A549 (cell line): Measurements from ENCODE around the gene ITPR3. TPM values are rescaled to one million over a fixed set of nuclear protein-coding genes. Genes with fewer than 3 reads are reported as not detected.

Experiments used
- ATAC-seq, 2 experiments: fragments of 200-7000 bp in 1 of 2; fragments of >200 bp in 1 of 2; cut with Nextera tagmentation in 1 of 2; cut with Tn5 transposase in 1 of 2; 3 replicates each; pipeline versions ENCODE4 v1.8.0 to v1.9.1; 2018 to 2020; ENCODE audit warnings: mild to moderate bottlenecking in 1 of 2, moderate library complexity in 1 of 2
- CTCF ChIA-PET: fragments of 300-600 bp; sonication (Branson Sonifier 250); formaldehyde crosslinking; extraction: SDS; loops from one replicate; lab custom pipeline; 2021; ENCODE audit warnings: antibody characterized with exemption, inconsistent platforms; lab: Yijun Ruan, JAX
- POLR2A ChIA-PET: fragments of 350-600 bp; formaldehyde crosslinking; extraction: SDS; loops from one replicate; lab custom pipeline; 2021; ENCODE audit warnings: antibody characterized with exemption, inconsistent platforms; lab: Yijun Ruan, JAX
- DNase-seq, 2 experiments: peaks; one replicate each; pipeline versions ENCODE4 v3.0.0 to v3.0.0-alpha.2; 2011 to 2016; ENCODE audit warnings: low read depth in 1 of 2, low spot score in 1 of 2
- FAIRE-seq: peaks from 2 replicates; lab custom pipeline; 2011; peaks lifted over from hg19 to GRCh38; lab: Jason Lieb, UNC
- H3K27ac ChIP-seq, 2 experiments: fragments of >200 bp; sonication (Bioruptor Twin); formaldehyde crosslinking; 3 replicates each; pipeline ENCODE4 v1.5.1; 2016 to 2017
- H3K4me1 ChIP-seq: fragments of >200 bp; sonication (Bioruptor Twin); formaldehyde crosslinking; 3 replicates; pipeline ENCODE4 v1.6.1; 2016
- H3K4me2 ChIP-seq: fragments of >200 bp; sonication (Bioruptor Twin); formaldehyde crosslinking; 3 replicates; pipeline ENCODE4 v1.6.1; 2016
- H3K4me3 ChIP-seq: fragments of >200 bp; sonication (Bioruptor Twin); formaldehyde crosslinking; 3 replicates; pipeline ENCODE4 v1.5.1; 2016
- H3K9me3 ChIP-seq: fragments of >200 bp; sonication (Bioruptor Twin); formaldehyde crosslinking; 3 replicates; pipeline ENCODE4 v1.6.1; 2016
- ATOH8 ChIP-seq: fragments of 250-450 bp; sonication (Bioruptor Pico); IDR thresholded peaks from 2 replicates; pipeline ENCODE4 v1.5.0; 2020; ENCODE audit warnings: low read depth, mild to moderate bottlenecking, moderate library complexity
- CHD2 ChIP-seq: fragments of 150-350 bp; IDR thresholded peaks from 2 replicates; pipeline ENCODE4 v1.6.1; 2014; ENCODE audit warnings: low read length; ENCODE audit not compliant: partially characterized antibody
- CHD4 ChIP-seq: fragments of 200-600 bp; sonication (generic); IDR thresholded peaks from 2 replicates; pipeline ENCODE4 v1.6.1; 2016; ENCODE audit warnings: antibody characterized with exemption, mild to moderate bottlenecking, borderline replicate concordance
- CTCF ChIP-seq: fragments of >200 bp; sonication (Bioruptor Twin); formaldehyde crosslinking; IDR thresholded peaks from 3 replicates; pipeline ENCODE4 v1.5.1; 2016
- ESRRA ChIP-seq: fragments of 150-350 bp; IDR thresholded peaks from 2 replicates; pipeline ENCODE4 v1.6.1; 2014; ENCODE audit warnings: mild to moderate bottlenecking, low read length, borderline replicate concordance
- HOXB5 ChIP-seq: fragments of 250-450 bp; sonication (Bioruptor Pico); IDR thresholded peaks from 2 replicates; pipeline ENCODE4 v1.5.0; 2020; ENCODE audit warnings: mild to moderate bottlenecking, moderate library complexity
- JUNB ChIP-seq: fragments of >200 bp; sonication (Bioruptor Twin); formaldehyde crosslinking; IDR thresholded peaks from 2 replicates; pipeline ENCODE4 v1.6.1; 2016
- KDM5A ChIP-seq: fragments of 200-600 bp; sonication (generic); IDR thresholded peaks from 2 replicates; pipeline ENCODE4 v1.6.1; 2016; ENCODE audit warnings: antibody characterized with exemption, mild to moderate bottlenecking
- MAZ ChIP-seq: fragments of 150-350 bp; IDR thresholded peaks from 2 replicates; pipeline ENCODE4 v1.6.1; 2014; ENCODE audit warnings: antibody characterized with exemption, low read depth, low read length, borderline replicate concordance
- NFE2L2 ChIP-seq: fragments of 150-350 bp; conservative IDR thresholded peaks from 2 replicates; pipeline ENCODE4 v1.6.1; 2014; ENCODE audit warnings: low read length
- NR3C1 ChIP-seq: fragments of >200 bp; sonication (Bioruptor Twin); formaldehyde crosslinking; IDR thresholded peaks from 3 replicates; pipeline ENCODE4 v1.6.1; 2017
- POLR2A ChIP-seq: IDR thresholded peaks from 2 replicates; pipeline ENCODE4 v1.6.1; 2012; ENCODE audit warnings: mild to moderate bottlenecking, low read length
- POLR2AphosphoS2 ChIP-seq: conservative IDR thresholded peaks from 2 replicates; pipeline ENCODE4 v1.6.1; 2012; ENCODE audit warnings: low read length, improper control_type of control experiment, inconsistent platforms
- RARB ChIP-seq: fragments of 250-450 bp; sonication (Bioruptor Pico); IDR thresholded peaks from 2 replicates; pipeline ENCODE4 v1.8.0; 2021; ENCODE audit warnings: mild to moderate bottlenecking, moderate library complexity
- REST ChIP-seq: fragments of 200-600 bp; sonication (generic); IDR thresholded peaks from 2 replicates; pipeline ENCODE4 v1.6.1; 2016; ENCODE audit warnings: antibody characterized with exemption, mild to moderate bottlenecking, moderate library complexity
- SMC3 ChIP-seq: fragments of >200 bp; sonication (Bioruptor Twin); formaldehyde crosslinking; IDR thresholded peaks from 3 replicates; pipeline ENCODE4 v1.6.1; 2018; ENCODE audit warnings: inconsistent platforms
- ZFP36 ChIP-seq: fragments of 450-650 bp; IDR thresholded peaks from 2 replicates; pipeline ENCODE4 v1.6.1; 2014; ENCODE audit warnings: borderline replicate concordance; ENCODE audit not compliant: partially characterized antibody
- WGBS: methylation state at CpG from one replicate; pipeline ENCODE4 v1.1.6; 2017; ENCODE audit errors: missing lambda C conversion rate; 5-methylcytosine and 5-hydroxymethylcytosine counted together
- polyA plus RNA-seq, 4 experiments: library from polyadenylated mRNA; depleted of rRNA in 3 of 4; stranded (reverse); fragments of >200 nt; fragmentation: RNase III in 1 of 4; extraction: RNeasy Plus Mini Kit Qiagen cat#74134 plus additional on column Dnase treatment in 1 of 4; gene quantifications; 2 replicates in 3 of 4; 3 replicates in 1 of 4; pipeline ENCODE4 v1.2.3, GENCODE V29; 2011 to 2017
- TF ChIP-seq, protein P1 (sequence below): fragments of >200 bp; sonication (Bioruptor Twin); formaldehyde crosslinking; IDR thresholded peaks from 2 replicates; pipeline ENCODE4 v1.6.1; 2016
- TF ChIP-seq, protein P2 (sequence below): fragments of 450-650 bp; IDR thresholded peaks from 2 replicates; pipeline ENCODE4 v1.6.1; 2014; ENCODE audit warnings: antibody characterized with exemption
- TF ChIP-seq, protein P3 (sequence below): IDR thresholded peaks from 2 replicates; pipeline ENCODE4 v1.6.1; 2012

Gene ITPR3
- polyA plus RNA-seq, 2 of the 4 experiments (the other 2 are of a cell fraction) = 17.6 to 20.8 TPM

DNA sequence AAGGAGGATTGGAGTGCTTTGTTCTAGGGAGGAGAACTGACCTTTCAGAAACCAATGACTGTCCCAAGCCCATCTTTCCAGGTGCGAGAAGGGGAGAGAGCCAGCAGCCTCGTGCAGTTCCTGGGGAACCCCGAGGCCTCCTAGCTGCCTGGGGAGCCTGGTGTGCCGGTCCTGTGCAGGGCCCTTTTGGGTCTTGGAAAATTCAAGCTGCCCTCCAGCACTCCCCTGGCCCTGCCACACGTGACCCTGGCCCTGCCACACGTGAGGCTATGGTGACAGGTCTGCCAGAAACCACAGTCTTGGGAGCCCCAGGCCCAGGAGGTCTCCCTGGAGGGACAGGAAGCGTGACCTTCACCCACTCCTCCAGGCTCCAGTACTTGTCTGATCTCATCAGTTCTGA lies 109.9 kb downstream of the ITPR3 start:
- DNase-seq (no peak), ATAC-seq (no peak), FAIRE-seq (no peak)
- ChIA-PET POLR2A (no interaction called here), CTCF (interaction anchor here (0.6 to 2.1 kb wide), 4 partner anchors 13 to 685 kb away, joined by 3 to 10 read pairs (median 5); partner anchors contain the start of gene UQCC2)
- Histone ChIP-seq H3K4me2 (no peak overlapping the region), H3K4me1 (no peaks in the 10 kb centered on the region), H3K4me3 (no peak overlapping the region), H3K27ac (no peak overlapping the region; a peak in 1 of 6 replicates), H3K9me3 (no peaks in the 10 kb centered on the region)
- WGBS = 58% methylated on average over 7 of the region's 7 CpGs
- TF ChIP-seq ATOH8 (CRISPR knock-in tag) (no peak), CHD2 (no peak), HOXB5 (CRISPR knock-in tag) (no peak), REST (no peak), POLR2A (no peak), NFE2L2 (no peak), RARB (CRISPR knock-in tag) (no peak), POLR2AphosphoS2 (no peak), ZFP36 (no peak), CTCF (no peak), CHD4 (no peak), KDM5A (no peak), NR3C1 (no peak), JUNB (no peak), MAZ (no peak), SMC3 (no peak), ESRRA (no peak)
- TF ChIP-seq, protein P1, sequence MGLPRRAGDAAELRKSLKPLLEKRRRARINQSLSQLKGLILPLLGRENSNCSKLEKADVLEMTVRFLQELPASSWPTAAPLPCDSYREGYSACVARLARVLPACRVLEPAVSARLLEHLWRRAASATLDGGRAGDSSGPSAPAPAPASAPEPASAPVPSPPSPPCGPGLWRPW = no peak
- TF ChIP-seq, protein P2, sequence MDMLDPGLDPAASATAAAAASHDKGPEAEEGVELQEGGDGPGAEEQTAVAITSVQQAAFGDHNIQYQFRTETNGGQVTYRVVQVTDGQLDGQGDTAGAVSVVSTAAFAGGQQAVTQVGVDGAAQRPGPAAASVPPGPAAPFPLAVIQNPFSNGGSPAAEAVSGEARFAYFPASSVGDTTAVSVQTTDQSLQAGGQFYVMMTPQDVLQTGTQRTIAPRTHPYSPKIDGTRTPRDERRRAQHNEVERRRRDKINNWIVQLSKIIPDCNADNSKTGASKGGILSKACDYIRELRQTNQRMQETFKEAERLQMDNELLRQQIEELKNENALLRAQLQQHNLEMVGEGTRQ = no peak
- TF ChIP-seq, protein P3, sequence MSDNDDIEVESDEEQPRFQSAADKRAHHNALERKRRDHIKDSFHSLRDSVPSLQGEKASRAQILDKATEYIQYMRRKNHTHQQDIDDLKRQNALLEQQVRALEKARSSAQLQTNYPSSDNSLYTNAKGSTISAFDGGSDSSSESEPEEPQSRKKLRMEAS = no peak
